GM10248 (cell line): ENCODE measurements around the gene SPTLC3.

Source experiments
- CTCF ChIA-PET: fragments of 300-600 bp; sonication (Branson Sonifier 250); formaldehyde crosslinking; extraction: SDS; loops from one replicate; lab custom pipeline; 2021; ENCODE audit warnings: antibody characterized with exemption; lab: Yijun Ruan, JAX
- POLR2A ChIA-PET: fragments of 350-650 bp; sonication (Branson Sonifier 250); formaldehyde crosslinking; extraction: SDS; loops from one replicate; lab custom pipeline; 2020; ENCODE audit warnings: antibody characterized with exemption; lab: Yijun Ruan, JAX
- DNase-seq: peaks from one replicate; pipeline ENCODE4 v3.0.0; 2012; ENCODE audit errors: extremely low spot score
- TF ChIP-seq, protein P1 (sequence below): IDR thresholded peaks from 2 replicates; pipeline ENCODE4 v1.5.1; 2012; ENCODE audit warnings: mild to moderate bottlenecking, low read depth; ENCODE audit errors: extremely low read depth, missing control alignments, control extremely low read depth

Gene SPTLC3

DNA sequence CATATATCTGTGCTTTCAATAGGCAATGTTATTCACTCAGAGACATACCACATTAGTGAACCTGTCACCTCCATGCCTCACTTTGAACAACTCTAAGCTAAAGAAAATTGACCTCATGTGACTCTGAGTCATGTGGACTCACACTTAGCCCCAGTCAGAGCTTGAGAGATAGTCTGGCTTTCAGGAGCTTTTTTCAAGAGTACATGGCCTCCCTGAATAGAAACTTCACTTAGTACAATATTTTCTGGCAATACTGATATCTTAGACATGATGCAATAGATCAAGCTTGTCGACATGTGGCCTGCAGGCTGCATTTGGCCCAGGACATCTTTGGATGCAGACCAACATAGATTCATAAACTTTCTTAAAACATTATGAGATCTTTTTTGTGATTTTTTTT is 8.5 kb downstream of the SPTLC3 start:
- no peak for DNase-seq
- TF ChIP-seq, protein P1, sequence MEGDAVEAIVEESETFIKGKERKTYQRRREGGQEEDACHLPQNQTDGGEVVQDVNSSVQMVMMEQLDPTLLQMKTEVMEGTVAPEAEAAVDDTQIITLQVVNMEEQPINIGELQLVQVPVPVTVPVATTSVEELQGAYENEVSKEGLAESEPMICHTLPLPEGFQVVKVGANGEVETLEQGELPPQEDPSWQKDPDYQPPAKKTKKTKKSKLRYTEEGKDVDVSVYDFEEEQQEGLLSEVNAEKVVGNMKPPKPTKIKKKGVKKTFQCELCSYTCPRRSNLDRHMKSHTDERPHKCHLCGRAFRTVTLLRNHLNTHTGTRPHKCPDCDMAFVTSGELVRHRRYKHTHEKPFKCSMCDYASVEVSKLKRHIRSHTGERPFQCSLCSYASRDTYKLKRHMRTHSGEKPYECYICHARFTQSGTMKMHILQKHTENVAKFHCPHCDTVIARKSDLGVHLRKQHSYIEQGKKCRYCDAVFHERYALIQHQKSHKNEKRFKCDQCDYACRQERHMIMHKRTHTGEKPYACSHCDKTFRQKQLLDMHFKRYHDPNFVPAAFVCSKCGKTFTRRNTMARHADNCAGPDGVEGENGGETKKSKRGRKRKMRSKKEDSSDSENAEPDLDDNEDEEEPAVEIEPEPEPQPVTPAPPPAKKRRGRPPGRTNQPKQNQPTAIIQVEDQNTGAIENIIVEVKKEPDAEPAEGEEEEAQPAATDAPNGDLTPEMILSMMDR = no peak
- CTCF ChIA-PET = interaction anchor here (1.1 to 4.5 kb wide), 3 partner anchors 13 to 17 kb away, joined by 3 to 14 read pairs (median 8); no protein-coding TSS in a partner anchor
- POLR2A ChIA-PET = no interaction called here

DNA sequence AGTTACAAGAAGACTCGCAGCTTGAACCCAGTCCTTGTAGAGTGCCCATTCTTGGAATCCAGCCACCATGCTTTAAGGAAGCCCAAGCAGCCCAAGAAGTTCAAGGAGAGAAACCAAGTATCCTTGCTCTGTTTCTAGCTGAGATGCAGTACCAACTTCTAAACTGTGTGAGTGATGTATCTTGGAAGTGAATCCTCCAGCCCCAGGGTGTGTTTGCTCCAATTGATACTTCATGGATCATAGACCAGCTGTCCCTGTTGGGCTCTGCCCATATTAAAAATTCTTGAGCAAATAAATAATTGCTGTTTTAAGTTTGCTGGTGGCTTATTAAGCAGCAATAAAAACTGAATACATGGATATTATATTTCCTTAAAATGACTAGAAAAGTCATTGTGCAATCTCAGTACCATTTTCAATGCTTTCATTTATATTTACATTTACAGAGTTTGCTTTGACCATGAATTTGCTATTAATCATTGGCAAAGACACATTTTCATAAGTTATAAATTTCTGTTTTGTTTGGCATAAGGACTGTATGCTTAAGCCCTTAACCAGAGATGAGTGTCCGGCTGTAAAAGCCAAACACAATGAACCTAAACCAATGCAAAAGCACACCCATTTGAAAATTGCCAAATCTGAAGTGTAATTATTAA is 9.2 kb downstream of the SPTLC3 start:
- CTCF ChIA-PET = interaction anchor here (1.1 to 4.5 kb wide), 3 partner anchors 12 to 17 kb away, joined by 3 to 14 read pairs (median 8); no protein-coding TSS in a partner anchor
- no peak for DNase-seq
- TF ChIP-seq, protein P1 = no peak
- POLR2A ChIA-PET = no interaction called here

DNA sequence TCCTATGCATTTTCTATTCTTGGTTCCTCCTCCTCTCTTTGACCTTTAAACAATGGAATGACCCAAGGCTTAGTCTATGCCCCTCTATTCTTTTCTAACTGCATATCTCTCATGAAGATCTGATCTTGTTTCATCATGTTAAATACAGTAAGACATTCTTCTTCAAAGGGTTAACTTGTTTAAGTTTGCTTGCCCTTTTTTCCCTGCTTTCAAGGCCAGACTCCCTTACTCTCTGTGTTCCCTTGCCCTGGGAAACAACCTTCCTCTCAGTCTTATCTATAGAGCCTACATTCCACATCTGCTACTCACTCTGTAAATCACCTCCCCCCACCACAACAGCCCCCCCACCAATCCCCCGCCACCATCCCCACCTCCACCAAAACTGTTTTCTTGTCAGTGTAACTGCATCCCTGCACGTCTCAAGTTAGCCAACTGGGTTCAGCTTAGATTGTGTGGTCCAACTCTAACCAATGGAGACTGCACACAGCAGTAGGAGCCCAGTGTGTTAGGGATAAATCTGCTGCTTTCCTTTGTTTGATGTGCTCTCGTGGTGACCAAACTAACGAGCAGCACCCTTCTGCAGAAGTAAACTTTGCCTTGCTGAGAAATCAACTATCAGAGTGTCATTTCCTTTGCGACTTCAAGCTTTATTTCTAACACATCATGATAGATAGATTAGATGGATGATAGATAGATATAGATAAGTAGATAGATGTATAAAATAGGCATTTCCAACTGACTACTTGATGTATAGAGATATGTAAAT is 12.6 kb downstream of the SPTLC3 start:
- POLR2A ChIA-PET = no interaction called here
- TF ChIP-seq, protein P1 = no peak
- CTCF ChIA-PET = no interaction called here
- DNase-seq = no peak

DNA sequence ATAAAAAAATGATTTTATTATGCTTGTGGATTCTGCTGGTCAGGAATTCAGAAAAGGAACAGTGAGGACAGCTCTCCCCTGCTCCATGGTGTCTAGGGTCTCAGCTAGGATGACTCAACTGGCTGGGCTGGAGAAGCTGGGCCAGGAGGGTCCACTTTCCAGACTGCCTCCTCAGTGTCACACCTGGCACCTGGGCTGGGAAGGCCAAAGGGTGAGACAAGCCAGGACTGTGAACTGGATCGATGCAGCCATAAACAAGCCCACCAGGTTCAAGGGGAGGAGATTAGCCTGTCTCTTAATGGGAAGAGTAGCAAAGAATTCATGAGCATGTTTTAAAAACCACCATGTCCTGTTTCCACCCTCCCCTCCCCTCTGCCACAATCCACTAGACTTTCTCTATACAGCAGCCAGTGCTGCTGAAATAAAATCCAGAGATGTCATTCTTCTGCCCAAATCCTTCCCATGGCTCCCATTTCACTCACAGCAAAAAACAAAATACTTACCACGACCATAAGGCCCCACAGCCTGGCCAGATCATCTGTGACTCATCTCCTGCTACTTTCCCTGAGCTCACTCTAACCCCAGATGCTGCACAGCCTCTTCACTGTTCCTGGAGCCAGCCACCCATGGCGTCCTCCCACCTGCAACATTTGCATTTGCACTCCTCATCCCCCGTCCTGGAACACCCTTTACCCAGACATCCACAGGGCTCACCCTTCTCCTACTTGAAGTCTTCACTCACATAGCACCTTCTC is 13.8 kb downstream of the SPTLC3 start:
- TF ChIP-seq, protein P1 = no peak
- DNase-seq = no peak
- POLR2A ChIA-PET = no interaction called here
- CTCF ChIA-PET = no interaction called here

DNA sequence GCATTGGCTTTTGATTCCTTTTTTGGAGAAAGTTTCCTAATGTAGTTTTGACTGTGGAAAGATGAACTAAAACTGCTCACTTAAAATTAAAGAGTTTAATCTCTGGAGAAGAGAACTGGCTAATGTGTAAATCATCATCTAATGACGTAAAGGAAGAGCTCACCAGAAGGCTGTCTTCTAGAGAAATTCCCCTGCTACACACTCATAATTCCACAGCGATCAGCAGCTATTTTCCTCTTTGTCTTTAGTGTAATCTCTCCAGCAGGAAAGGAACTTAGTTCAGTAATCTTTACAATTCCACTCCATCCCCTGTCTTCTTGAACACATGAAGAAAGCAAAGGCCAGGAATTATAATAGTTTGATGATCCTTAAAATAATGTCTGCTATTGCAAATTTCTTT is 15.8 kb downstream of the SPTLC3 start:
- ChIA-PET POLR2A (no interaction called here), CTCF (no interaction called here)
- no peak for DNase-seq
- TF ChIP-seq, protein P1 = no peak

DNA sequence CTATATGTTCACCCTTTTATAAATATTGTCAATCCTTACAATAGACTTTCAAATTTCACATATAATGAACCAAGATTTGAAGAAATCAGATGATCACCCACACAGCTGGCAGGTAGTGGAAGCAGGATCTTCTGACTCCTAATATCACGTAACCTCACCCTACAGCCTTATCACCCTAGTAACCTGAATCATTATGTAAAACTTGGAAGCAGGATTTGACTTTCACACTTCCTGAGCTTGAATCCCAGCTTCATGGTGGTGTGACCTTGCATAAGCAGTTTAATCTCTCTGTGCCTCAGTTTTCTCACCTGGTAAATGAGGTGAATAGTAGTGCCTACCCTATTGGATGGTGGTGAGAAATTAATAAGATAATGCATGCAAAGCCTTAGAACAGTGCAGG is 16.4 kb downstream of the SPTLC3 start:
- no peak for DNase-seq
- POLR2A ChIA-PET = no interaction called here
- CTCF ChIA-PET = no interaction called here
- TF ChIP-seq, protein P1 = no peak
